H9 (cell line): ENCODE results near the gene MAP2K3. TPM values are rescaled to one million over a fixed set of nuclear protein-coding genes. Genes with fewer than 3 reads are reported as not detected.
"Not testable (repeated sequence)": the region's sequence is repeated elsewhere in the genome, so short reads cannot be mapped to it uniquely, and the experiment has no call there.

Source experiments
- DNase-seq: peaks from one replicate; pipeline ENCODE4 v3.0.0-alpha.2; 2017
- H2AFZ ChIP-seq: one replicate; pipeline ENCODE4 v1.6.1; 2013; ENCODE audit warnings: mild to moderate bottlenecking, low read length, control low read depth, moderate library complexity
- H2AK5ac ChIP-seq: 2 replicates; pipeline ENCODE4 v1.6.1; 2013; ENCODE audit warnings: low read length, control low read depth, mixed read lengths; ENCODE audit not compliant: insufficient read length
- H2BK120ac ChIP-seq: one replicate; pipeline ENCODE4 v1.6.1; 2013; ENCODE audit warnings: low read depth, mild to moderate bottlenecking, low read length, control low read depth, inconsistent platforms; ENCODE audit not compliant: poor library complexity, severe bottlenecking
- H2BK12ac ChIP-seq: 2 replicates; pipeline ENCODE4 v1.6.1; 2013; ENCODE audit warnings: low read length, control low read depth, mixed read lengths, low read depth; ENCODE audit not compliant: insufficient read length
- H2BK15ac ChIP-seq: 2 replicates; pipeline ENCODE4 v1.6.1; 2013; ENCODE audit warnings: low read depth, low read length, control low read depth
- H2BK20ac ChIP-seq: one replicate; pipeline ENCODE4 v1.6.1; 2013; ENCODE audit warnings: low read depth, mild to moderate bottlenecking, low read length, control low read depth, inconsistent platforms; ENCODE audit not compliant: poor library complexity, severe bottlenecking
- H2BK5ac ChIP-seq: 2 replicates; pipeline ENCODE4 v1.6.1; 2013; ENCODE audit warnings: low read length, control low read depth, mixed read lengths; ENCODE audit not compliant: insufficient read length
- H3K14ac ChIP-seq: 2 replicates; pipeline ENCODE4 v1.6.1; 2013; ENCODE audit warnings: low read length, control low read depth; ENCODE audit not compliant: insufficient read depth
- H3K18ac ChIP-seq: 2 replicates; pipeline ENCODE4 v1.6.1; 2013; ENCODE audit warnings: low read depth, mild to moderate bottlenecking, mixed read lengths, low read length, control low read depth; ENCODE audit not compliant: insufficient read length
- H3K23ac ChIP-seq: 2 replicates; pipeline ENCODE4 v1.6.1; 2013; ENCODE audit warnings: low read length, control low read depth, mixed read lengths, low read depth; ENCODE audit not compliant: insufficient read length
- H3K23me2 ChIP-seq: 2 replicates; pipeline ENCODE4 v1.6.1; 2013; ENCODE audit warnings: low read depth, mild to moderate bottlenecking, mixed read lengths, low read length, control low read depth; ENCODE audit not compliant: insufficient read length, poor library complexity, severe bottlenecking
- H3K27ac ChIP-seq: 2 replicates; pipeline ENCODE4 v1.5.1; 2013; ENCODE audit warnings: low read length, control low read depth, mixed read lengths, low read depth; ENCODE audit not compliant: insufficient read length
- H3K27me3 ChIP-seq: 2 replicates; pipeline ENCODE4 v1.6.1; 2013; ENCODE audit warnings: low read length, control low read depth, inconsistent platforms; ENCODE audit not compliant: insufficient read depth
- H3K4ac ChIP-seq: 2 replicates; pipeline ENCODE4 v1.6.1; 2013; ENCODE audit warnings: low read depth, mild to moderate bottlenecking, control low read depth, inconsistent platforms, low read length, moderate library complexity
- H3K4me1 ChIP-seq: 2 replicates; pipeline ENCODE4 v1.6.1; 2013; ENCODE audit warnings: low read length, control low read depth, inconsistent platforms; ENCODE audit not compliant: insufficient read depth
- H3K4me2 ChIP-seq: 2 replicates; pipeline ENCODE4 v1.6.1; 2013; ENCODE audit warnings: low read length, control low read depth, mixed read lengths; ENCODE audit not compliant: insufficient read length, insufficient read depth
- H3K56ac ChIP-seq: 2 replicates; pipeline ENCODE4 v1.6.1; 2013; ENCODE audit warnings: low read depth, mild to moderate bottlenecking, mixed read lengths, low read length, control low read depth; ENCODE audit not compliant: insufficient read length
- H3K79me1 ChIP-seq: 2 replicates; pipeline ENCODE4 v1.6.1; 2013; ENCODE audit warnings: low read depth, mild to moderate bottlenecking, moderate library complexity, low read length, control low read depth, inconsistent platforms; ENCODE audit not compliant: insufficient read depth, poor library complexity, severe bottlenecking
- H3K79me2 ChIP-seq: 2 replicates; pipeline ENCODE4 v1.6.1; 2013; ENCODE audit warnings: low read length, control low read depth, inconsistent platforms; ENCODE audit not compliant: insufficient read depth
- H3K9ac ChIP-seq: 2 replicates; pipeline ENCODE4 v1.6.1; 2013; ENCODE audit warnings: low read length, control low read depth, mixed read lengths; ENCODE audit not compliant: insufficient read length; ENCODE audit errors: extremely low read depth
- H3K9me3 ChIP-seq: one replicate; pipeline ENCODE4 v1.6.1; 2013; ENCODE audit warnings: low read depth, low read length, inconsistent platforms; ENCODE audit not compliant: control insufficient read depth
- H3T11ph ChIP-seq: one replicate; pipeline ENCODE4 v1.6.1; 2013; ENCODE audit warnings: mild to moderate bottlenecking, low read length, control low read depth, inconsistent platforms
- H4K20me1 ChIP-seq: one replicate; pipeline ENCODE4 v1.6.1; 2013; ENCODE audit not compliant: control insufficient read depth, insufficient read length, insufficient read depth
- H4K5ac ChIP-seq: 2 replicates; pipeline ENCODE4 v1.6.1; 2013; ENCODE audit warnings: low read depth, mild to moderate bottlenecking, mixed read lengths, low read length, control low read depth; ENCODE audit not compliant: insufficient read length
- H4K8ac ChIP-seq: replicated peaks from 2 replicates; pipeline ENCODE4 v1.6.1; 2013; ENCODE audit warnings: low read length, control low read depth, mixed read lengths, low read depth; ENCODE audit not compliant: insufficient read length
- H4K91ac ChIP-seq: 2 replicates; pipeline ENCODE4 v1.6.1; 2013; ENCODE audit warnings: low read depth, mild to moderate bottlenecking, moderate library complexity, mixed read lengths, low read length, control low read depth; ENCODE audit not compliant: insufficient read length
- H3K27ac Mint-ChIP-seq, 3 experiments: 2 replicates in 2 of 3; 3 replicates in 1 of 3; pipeline ENCODE4 v1.8.0; 2020 to 2021; ENCODE audit warnings: mixed read lengths in 3 of 3, mild to moderate bottlenecking in 1 of 3, moderate library complexity in 1 of 3
- H3K27me3 Mint-ChIP-seq: 2 replicates; pipeline ENCODE4 v1.8.0; 2021; ENCODE audit warnings: low read depth, mild to moderate bottlenecking, moderate library complexity, mixed read lengths
- H3K36me3 Mint-ChIP-seq, 3 experiments: 2 replicates in 2 of 3; 3 replicates in 1 of 3; pipeline ENCODE4 v1.8.0; 2020 to 2021; ENCODE audit warnings: low read depth in 3 of 3, mixed read lengths in 3 of 3; ENCODE audit not compliant: insufficient read depth in 1 of 3
- H3K4me1 Mint-ChIP-seq, 2 experiments: 2 replicates each; pipeline ENCODE4 v1.8.0; 2020; ENCODE audit warnings: mixed read lengths in 2 of 2
- H3K4me3 Mint-ChIP-seq, 2 experiments: 2 replicates in 1 of 2; 3 replicates in 1 of 2; pipeline ENCODE4 v1.8.0; 2020 to 2021; ENCODE audit warnings: mild to moderate bottlenecking in 2 of 2, mixed read lengths in 2 of 2, moderate library complexity in 1 of 2
- H3K9me3 Mint-ChIP-seq, 2 experiments: 2 replicates in 1 of 2; 3 replicates in 1 of 2; pipeline ENCODE4 v1.8.0; 2020; ENCODE audit warnings: mild to moderate bottlenecking in 2 of 2, mixed read lengths in 2 of 2, moderate library complexity in 1 of 2
- WGBS: extraction: QIAGEN DNeasy Blood & Tissue Kit; methylation state at CpG from one replicate; pipeline ENCODE4 v1.1.7; 2013; ENCODE audit warnings: missing lambda C conversion rate, low lambda C conversion rate, mixed read lengths; ENCODE audit not compliant: insufficient read length; ENCODE audit errors: extremely low coverage; 5-methylcytosine and 5-hydroxymethylcytosine counted together
- total RNA-seq: library from RNA; stranded (reverse); gene quantifications from 2 replicates; pipeline ENCODE4 v1.2.1, GENCODE V29; 2021
- TF ChIP-seq, protein P1 (sequence below): fragments of 200-600 bp; sonication (generic); conservative IDR thresholded peaks from 3 replicates; pipeline ENCODE4 v1.8.0; 2021; ENCODE audit warnings: antibody characterized with exemption, mild to moderate bottlenecking

Gene MAP2K3
- total RNA-seq, 1 experiment from 2014 or later = 26.1 TPM

DNA sequence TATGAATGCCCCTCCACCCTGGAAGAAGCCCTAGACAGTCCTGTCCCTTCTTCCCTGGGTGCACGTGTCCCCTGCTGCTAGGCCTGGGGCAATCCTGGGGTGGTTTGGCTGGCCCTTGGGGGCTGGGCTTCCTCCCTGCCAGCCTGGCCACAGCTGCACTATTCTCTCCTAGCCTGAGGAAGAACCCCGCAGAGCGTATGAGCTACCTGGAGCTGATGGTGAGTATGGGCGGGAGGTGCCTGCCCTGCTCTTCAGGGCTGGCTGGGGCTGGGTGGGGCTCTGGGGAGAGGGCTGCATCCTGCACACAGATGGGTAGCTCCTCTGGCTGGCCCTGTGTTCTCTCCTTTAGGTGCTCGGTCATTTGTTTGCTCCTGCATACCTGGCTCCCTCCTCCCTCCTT, 28.8 kb downstream of the MAP2K3 start:
- Histone ChIP-seq H3K4ac (no peak overlapping the region), H4K5ac (no peak overlapping the region), H3K14ac (no peak overlapping the region), H2AK5ac (no peak overlapping the region), H3K27me3 (no peaks in the 10 kb centered on the region), H2BK12ac (no peak overlapping the region), H3K56ac (no peak overlapping the region), H4K8ac (no peak overlapping the region), H3K9me3 (peaks cover 8% of the 10 kb centered on the region), H2AFZ (no peak overlapping the region), H3K4me2 (no peak overlapping the region), H3T11ph (no peak overlapping the region), H2BK15ac (no peak overlapping the region), H3K27ac (no peak overlapping the region), H3K18ac (no peak overlapping the region), H3K23ac (no peak overlapping the region), H3K79me1 (no peaks in the 10 kb centered on the region), H3K79me2 (no peaks in the 10 kb centered on the region), H3K9ac (no peak overlapping the region), H2BK20ac (no peak overlapping the region), H2BK120ac (no peak overlapping the region), H2BK5ac (no peak overlapping the region), H3K4me1 (no peaks in the 10 kb centered on the region), H3K23me2 (no peaks in the 10 kb centered on the region), H4K91ac (no peak overlapping the region), H4K20me1 (no peaks in the 10 kb centered on the region)
- Mint-ChIP-seq H3K27me3 (peaks cover 7% of the 10 kb centered on the region), H3K4me1 (peaks cover 2 to 7% of the 10 kb centered on the region in 2 experiments; a peak in 3 of 4 replicates), H3K4me3 (no peak overlapping the region), H3K27ac (no peak overlapping the region), H3K9me3 (peaks cover 8% of the 10 kb centered on the region in 2 experiments), H3K36me3 (peaks cover 9 to 16% (median 12%) of the 10 kb centered on the region in 3 experiments)
- WGBS = no CpG with 5 or more reads among the region's 5 CpGs
- DNase-seq = no peak
- TF ChIP-seq, protein P1, sequence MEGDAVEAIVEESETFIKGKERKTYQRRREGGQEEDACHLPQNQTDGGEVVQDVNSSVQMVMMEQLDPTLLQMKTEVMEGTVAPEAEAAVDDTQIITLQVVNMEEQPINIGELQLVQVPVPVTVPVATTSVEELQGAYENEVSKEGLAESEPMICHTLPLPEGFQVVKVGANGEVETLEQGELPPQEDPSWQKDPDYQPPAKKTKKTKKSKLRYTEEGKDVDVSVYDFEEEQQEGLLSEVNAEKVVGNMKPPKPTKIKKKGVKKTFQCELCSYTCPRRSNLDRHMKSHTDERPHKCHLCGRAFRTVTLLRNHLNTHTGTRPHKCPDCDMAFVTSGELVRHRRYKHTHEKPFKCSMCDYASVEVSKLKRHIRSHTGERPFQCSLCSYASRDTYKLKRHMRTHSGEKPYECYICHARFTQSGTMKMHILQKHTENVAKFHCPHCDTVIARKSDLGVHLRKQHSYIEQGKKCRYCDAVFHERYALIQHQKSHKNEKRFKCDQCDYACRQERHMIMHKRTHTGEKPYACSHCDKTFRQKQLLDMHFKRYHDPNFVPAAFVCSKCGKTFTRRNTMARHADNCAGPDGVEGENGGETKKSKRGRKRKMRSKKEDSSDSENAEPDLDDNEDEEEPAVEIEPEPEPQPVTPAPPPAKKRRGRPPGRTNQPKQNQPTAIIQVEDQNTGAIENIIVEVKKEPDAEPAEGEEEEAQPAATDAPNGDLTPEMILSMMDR = no peak

DNA sequence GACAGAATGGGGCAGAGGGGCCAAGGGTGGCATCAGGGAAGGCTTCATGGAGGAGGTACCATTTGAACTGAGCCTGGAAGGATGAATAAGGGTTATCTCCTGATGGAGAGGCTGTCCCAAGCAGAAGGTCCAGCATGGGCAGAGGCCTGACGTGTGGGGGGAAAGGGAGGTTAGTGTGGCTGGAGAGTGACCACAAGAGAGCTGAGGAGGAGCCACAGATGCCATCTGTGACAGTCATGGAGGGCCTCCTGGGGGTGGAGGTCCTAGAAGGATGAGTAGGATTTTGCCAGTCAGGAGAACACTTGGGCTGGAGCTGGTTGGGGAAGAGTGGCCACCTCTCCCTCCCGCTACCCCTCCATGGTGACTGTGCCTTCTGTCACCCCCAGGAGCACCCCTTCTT, 29.2 kb downstream of the MAP2K3 start:
- H3K9me3 ChIP-seq, H3K27me3 Mint-ChIP-seq, H3K14ac ChIP-seq, H3K4me2 ChIP-seq, H4K8ac ChIP-seq, H2AK5ac ChIP-seq, DNase-seq, H3K4me3 Mint-ChIP-seq, H3K56ac ChIP-seq, H3K27me3 ChIP-seq, H2BK20ac ChIP-seq, H4K20me1 ChIP-seq, H3T11ph ChIP-seq, H2BK12ac ChIP-seq, H3K18ac ChIP-seq, H3K79me2 ChIP-seq, H2AFZ ChIP-seq, H3K9me3 Mint-ChIP-seq, H3K79me1 ChIP-seq, H4K91ac ChIP-seq, H2BK120ac ChIP-seq, H3K9ac ChIP-seq, H3K4me1 Mint-ChIP-seq, H3K27ac ChIP-seq, H2BK15ac ChIP-seq, H4K5ac ChIP-seq, H3K4me1 ChIP-seq, H3K23ac ChIP-seq, H2BK5ac ChIP-seq, H3K4ac ChIP-seq, H3K23me2 ChIP-seq, H3K27ac Mint-ChIP-seq: not testable (repeated sequence)
- H3K36me3 Mint-ChIP-seq = peaks cover 5 to 11% (median 9%) of the 10 kb centered on the region in 3 experiments
- no CpG with 5 or more reads among the region's 2 CpGs for WGBS
